T-helper 2 cell (primary cell): ENCODE measurements around the gene SMPDL3B.

Source experiments
- DNase-seq, 5 experiments: peaks; one replicate each; pipeline versions ENCODE4 v3.0.0 to v3.0.0-alpha.2; 2012 to 2022

SMPDL3B gene

GRCh38 chr1:27940870-27941560, 6.2 kb downstream of the SMPDL3B start:
- no peak for DNase-seq

GRCh38 chr1:27941671-27942540, 7.1 kb downstream of the SMPDL3B start:
- DNase-seq, result no peak

- no peak for DNase-seq
Observed at GRCh38 chr1:27945020-27945419, 10.2 kb downstream of the SMPDL3B start.

GRCh38 chr1:27949027-27949426, 14.2 kb downstream of the SMPDL3B start:
- DNase-seq, result no peak

- no peak for DNase-seq
Observed at GRCh38 chr1:27951396-27951795, 16.6 kb downstream of the SMPDL3B start.

GRCh38 chr1:27952147-27952546, 17.3 kb downstream of the SMPDL3B start:
- DNase-seq, result no peak

GRCh38 chr1:27954186-27954585, 19.4 kb downstream of the SMPDL3B start:
- no peak for DNase-seq

- DNase-seq, result no peak
Observed at GRCh38 chr1:27955076-27955475, 20.3 kb downstream of the SMPDL3B start.

GRCh38 chr1:27956761-27957160, 22.0 kb downstream of the SMPDL3B start:
- no peak for DNase-seq

- DNase-seq, result no peak
Observed at GRCh38 chr1:27957655-27958054, 22.9 kb downstream of the SMPDL3B start.

GRCh38 chr1:27958513-27958912, 23.7 kb downstream of the SMPDL3B start:
- no peak for DNase-seq

GRCh38 chr1:27959792-27960603, 25.2 kb downstream of the SMPDL3B start, which contains the start of gene XKR8:
TSS of gene XKR8 (plus strand) at chr1:27959973. CDS start at chr1:27960070, 97 bp downstream.
- peak; percentile 70 to 91 (median 75) for DNase-seq

GRCh38 chr1:27960762-27961645, 26.2 kb downstream of the SMPDL3B start:
- no peak for DNase-seq

- no peak for DNase-seq
Observed at GRCh38 chr1:27961646-27962221, 26.9 kb downstream of the SMPDL3B start.

- DNase-seq, result no peak
Observed at GRCh38 chr1:27963393-27963792, 28.6 kb downstream of the SMPDL3B start.

GRCh38 chr1:27966402-27967105, 31.8 kb downstream of the SMPDL3B start:
- no peak for DNase-seq

- no peak for DNase-seq
Observed at GRCh38 chr1:27967106-27967883, 32.5 kb downstream of the SMPDL3B start.

GRCh38 chr1:27967884-27968466, 33.2 kb downstream of the SMPDL3B start:
- DNase-seq, result no peak

- DNase-seq, result no peak
Observed at GRCh38 chr1:27968692-27969091, 33.9 kb downstream of the SMPDL3B start.

- DNase-seq, result no peak
Observed at GRCh38 chr1:27970401-27970800, 35.6 kb downstream of the SMPDL3B start.
